Naive B cell (primary cell): ENCODE results near the gene TRIM56. TPM values are rescaled to one million over a fixed set of nuclear protein-coding genes. Genes with fewer than 3 reads are reported as not detected.
"Not testable (repeated sequence)": the region's sequence is repeated elsewhere in the genome, so short reads cannot be mapped to it uniquely, and the experiment has no call there.

ENCODE experiments used
- ATAC-seq, 2 donors: fragments of 150-1000 bp; cut with Tn5 transposase; 2 replicates each; pipeline ENCODE4 v1.10.0; 2021; ENCODE audit warnings: low read depth in 2 of 2, mild to moderate bottlenecking in 2 of 2, moderate library complexity in 2 of 2
- DNase-seq: peaks from one replicate; pipeline ENCODE4 v3.0.0; 2022
- H3K27ac Mint-ChIP-seq, 6 donors: one replicate each; pipeline ENCODE4 v1.8.0; 2020 to 2022; ENCODE audit warnings: mild to moderate bottlenecking in 6 of 6, mixed read lengths in 6 of 6, moderate library complexity in 5 of 6, inconsistent platforms in 2 of 6
- H3K27me3 Mint-ChIP-seq, 3 donors: one replicate each; pipeline ENCODE4 v1.8.0; 2021 to 2022; ENCODE audit warnings: mixed read lengths in 3 of 3, mild to moderate bottlenecking in 1 of 3
- H3K36me3 Mint-ChIP-seq, 2 donors: one replicate each; pipeline ENCODE4 v1.8.0; 2020 to 2022; ENCODE audit warnings: mixed read lengths in 2 of 2, inconsistent platforms in 1 of 2, mild to moderate bottlenecking in 1 of 2
- H3K4me1 Mint-ChIP-seq, 3 donors: one replicate each; pipeline ENCODE4 v1.8.0; 2020 to 2022; ENCODE audit warnings: mixed read lengths in 3 of 3, inconsistent platforms in 1 of 3, mild to moderate bottlenecking in 1 of 3, moderate library complexity in 1 of 3
- H3K4me3 Mint-ChIP-seq, 8 donors: one replicate each; pipeline ENCODE4 v1.8.0; 2020 to 2022; ENCODE audit warnings: mild to moderate bottlenecking in 8 of 8, mixed read lengths in 8 of 8, moderate library complexity in 8 of 8, inconsistent platforms in 2 of 8
- H3K9me3 Mint-ChIP-seq, 7 donors: one replicate each; pipeline ENCODE4 v1.8.0; 2020 to 2022; ENCODE audit warnings: mixed read lengths in 7 of 7, mild to moderate bottlenecking in 5 of 7, inconsistent platforms in 2 of 7, moderate library complexity in 1 of 7
- polyA plus RNA-seq, 6 donors: library from polyadenylated mRNA; unstranded; fragments of 300-500 nt; fragmentation: Illumina TruSeq; gene quantifications; one replicate each; pipeline ENCODE4 v1.2.3, GENCODE V29; 2021; ENCODE audit warnings: low read depth in 6 of 6

Gene TRIM56
- polyA plus RNA-seq = 10 to 100 TPM in 1 of 6 donors, 1 to 10 TPM in 5; 1.0 to 17.7 (median 6.3) TPM

GRCh38 chr7:101085162-101085964 lies at the start of gene TRIM56:
Gene TRIM56, plus strand, starts transcription at chr7:101085481. Its CDS starts 1,832 bp downstream, at chr7:101087313.
- H3K9me3 Mint-ChIP-seq = no peaks in the 10 kb centered on the region
- peak within 1 kb of the TSS; percentile 97 to 100 (median 99) for H3K27ac Mint-ChIP-seq
- peak; percentile 97 for ATAC-seq
- H3K27me3 Mint-ChIP-seq = no peaks in the 10 kb centered on the region
- no peaks in the 10 kb centered on the region for H3K36me3 Mint-ChIP-seq
- H3K4me1 Mint-ChIP-seq = peaks cover 21 to 35% (median 30%) of the 10 kb centered on the region in 3 donors
- peak within 1 kb of the TSS; percentile 93 to 100 (median 98) for H3K4me3 Mint-ChIP-seq
- peak; percentile 72 for DNase-seq

GRCh38 chr7:101035941-101036340 lies 49.3 kb upstream of the TRIM56 start:
- DNase-seq (no peak), ATAC-seq (no peak)
- Mint-ChIP-seq H3K4me3 (no peak overlapping the region), H3K36me3 (no peaks in the 10 kb centered on the region), H3K27ac (no peak overlapping the region), H3K9me3 (no peaks in the 10 kb centered on the region), H3K4me1 (no peaks in the 10 kb centered on the region), H3K27me3 (peaks cover 0 to 4% (median 0%) of the 10 kb centered on the region in 3 donors)

GRCh38 chr7:101041283-101041682 lies 44.0 kb upstream of the TRIM56 start:
- H3K9me3 Mint-ChIP-seq = peaks cover 0 to 12% (median 4%) of the 10 kb centered on the region in 7 donors
- not testable (repeated sequence) for H3K27me3 Mint-ChIP-seq, DNase-seq, H3K27ac Mint-ChIP-seq, H3K4me1 Mint-ChIP-seq, H3K4me3 Mint-ChIP-seq, ATAC-seq, H3K36me3 Mint-ChIP-seq

GRCh38 chr7:101058355-101058754 lies 26.9 kb upstream of the TRIM56 start:
- H3K27me3 Mint-ChIP-seq = peaks cover 36 to 65% (median 56%) of the 10 kb centered on the region in 3 donors
- ATAC-seq = no peak
- H3K4me3 Mint-ChIP-seq = no peak overlapping the region

GRCh38 chr7:101059620-101059942 lies 25.7 kb upstream of the TRIM56 start:
- H3K9me3 Mint-ChIP-seq = peaks cover 0 to 2% (median 0%) of the 10 kb centered on the region in 7 donors
- H3K36me3 Mint-ChIP-seq = no peaks in the 10 kb centered on the region
- no peak overlapping the region for H3K4me3 Mint-ChIP-seq
- peaks cover 0 to 8% (median 4%) of the 10 kb centered on the region in 3 donors for H3K4me1 Mint-ChIP-seq
- peak overlapping the region in 2 of 6 donors; percentile 12 to 60 for H3K27ac Mint-ChIP-seq
- ATAC-seq (no peak), DNase-seq (no peak)
- H3K27me3 Mint-ChIP-seq = peaks cover 43 to 70% (median 62%) of the 10 kb centered on the region in 3 donors

More at GRCh38 chr7:101058355-101058754, 26.9 kb upstream of the TRIM56 start:
- Mint-ChIP-seq H3K4me1 (peaks cover 0 to 8% (median 4%) of the 10 kb centered on the region in 3 donors), H3K36me3 (no peaks in the 10 kb centered on the region), H3K9me3 (peaks cover 0 to 2% (median 0%) of the 10 kb centered on the region in 7 donors), H3K27ac (peak overlapping the region in 1 of 6 donors; percentile 48)
- peak; percentile 20 for DNase-seq

- H3K27ac Mint-ChIP-seq = no peak overlapping the region
- H3K27me3 Mint-ChIP-seq = peaks cover 44 to 72% (median 67%) of the 10 kb centered on the region in 3 donors
- DNase-seq = no peak
- peaks cover 0 to 8% (median 4%) of the 10 kb centered on the region in 3 donors for H3K4me1 Mint-ChIP-seq
- peaks cover 0 to 2% (median 0%) of the 10 kb centered on the region in 7 donors for H3K9me3 Mint-ChIP-seq
- no peaks in the 10 kb centered on the region for H3K36me3 Mint-ChIP-seq
- H3K4me3 Mint-ChIP-seq = no peak overlapping the region
- no peak for ATAC-seq
These were observed 24.3 kb upstream of the TRIM56 start for GRCh38 chr7:101060992-101061391.

- H3K36me3 Mint-ChIP-seq, ATAC-seq, DNase-seq, H3K4me3 Mint-ChIP-seq, H3K4me1 Mint-ChIP-seq, H3K27ac Mint-ChIP-seq, H3K9me3 Mint-ChIP-seq: not testable (repeated sequence)
- peaks cover 27 to 58% (median 50%) of the 10 kb centered on the region in 3 donors for H3K27me3 Mint-ChIP-seq
These were observed 21.1 kb upstream of the TRIM56 start for GRCh38 chr7:101064176-101064550.

GRCh38 chr7:101065162-101065561 lies 20.1 kb upstream of the TRIM56 start:
- not testable (repeated sequence) for H3K27ac Mint-ChIP-seq
- H3K27me3 Mint-ChIP-seq = peaks cover 22 to 60% (median 57%) of the 10 kb centered on the region in 3 donors

GRCh38 chr7:101066141-101066832 lies 19.0 kb upstream of the TRIM56 start:
- no peaks in the 10 kb centered on the region for H3K4me1 Mint-ChIP-seq
- H3K27me3 Mint-ChIP-seq = peaks cover 22 to 53% (median 52%) of the 10 kb centered on the region in 3 donors
- H3K4me3 Mint-ChIP-seq = no peak overlapping the region
- DNase-seq = no peak
- no peak overlapping the region for H3K27ac Mint-ChIP-seq
- peaks cover 0 to 2% (median 0%) of the 10 kb centered on the region in 7 donors for H3K9me3 Mint-ChIP-seq
- no peak for ATAC-seq
- H3K36me3 Mint-ChIP-seq = no peaks in the 10 kb centered on the region

More at GRCh38 chr7:101065162-101065561, 20.1 kb upstream of the TRIM56 start:
- not testable (repeated sequence) for DNase-seq, H3K4me1 Mint-ChIP-seq, H3K36me3 Mint-ChIP-seq, H3K4me3 Mint-ChIP-seq, H3K9me3 Mint-ChIP-seq, ATAC-seq

GRCh38 chr7:101066833-101067177 lies 18.5 kb upstream of the TRIM56 start:
- no peak for ATAC-seq
- peaks cover 0 to 2% (median 0%) of the 10 kb centered on the region in 7 donors for H3K9me3 Mint-ChIP-seq
- H3K27me3 Mint-ChIP-seq = peaks cover 22 to 52% (median 51%) of the 10 kb centered on the region in 3 donors
- H3K36me3 Mint-ChIP-seq = no peaks in the 10 kb centered on the region
- H3K27ac Mint-ChIP-seq = no peak overlapping the region
- no peaks in the 10 kb centered on the region for H3K4me1 Mint-ChIP-seq
- H3K4me3 Mint-ChIP-seq = no peak overlapping the region
- no peak for DNase-seq

GRCh38 chr7:101068401-101068800 lies 16.9 kb upstream of the TRIM56 start:
- H3K36me3 Mint-ChIP-seq = no peaks in the 10 kb centered on the region
- no peak overlapping the region for H3K4me3 Mint-ChIP-seq

GRCh38 chr7:101071362-101072104 lies 13.7 kb upstream of the TRIM56 start:
- not testable (repeated sequence) for H3K4me3 Mint-ChIP-seq, H3K36me3 Mint-ChIP-seq, H3K4me1 Mint-ChIP-seq, DNase-seq, H3K9me3 Mint-ChIP-seq, ATAC-seq
- peaks cover 5 to 30% (median 21%) of the 10 kb centered on the region in 3 donors for H3K27me3 Mint-ChIP-seq
- peak overlapping the region in 2 of 6 donors; percentile 18 to 20 for H3K27ac Mint-ChIP-seq

More at GRCh38 chr7:101068401-101068800, 16.9 kb upstream of the TRIM56 start:
- H3K9me3 Mint-ChIP-seq = peaks cover 0 to 2% (median 0%) of the 10 kb centered on the region in 7 donors
- DNase-seq (no peak), ATAC-seq (no peak)
- no peak overlapping the region for H3K27ac Mint-ChIP-seq
- peaks cover 22 to 49% (median 46%) of the 10 kb centered on the region in 3 donors for H3K27me3 Mint-ChIP-seq
- no peaks in the 10 kb centered on the region for H3K4me1 Mint-ChIP-seq

GRCh38 chr7:101075646-101076045 lies 9.6 kb upstream of the TRIM56 start:
- no peaks in the 10 kb centered on the region for H3K36me3 Mint-ChIP-seq
- H3K27me3 Mint-ChIP-seq = peaks cover 0 to 14% (median 9%) of the 10 kb centered on the region in 3 donors
- H3K9me3 Mint-ChIP-seq = no peaks in the 10 kb centered on the region
- peak overlapping the region in 2 of 6 donors; percentile 21 to 49 for H3K27ac Mint-ChIP-seq
- DNase-seq = no peak
- no peak overlapping the region for H3K4me3 Mint-ChIP-seq
- no peak for ATAC-seq
- peaks cover 7 to 14% (median 11%) of the 10 kb centered on the region in 3 donors for H3K4me1 Mint-ChIP-seq
